Type B pancreatic cell (in vitro differentiated cells): ENCODE results near the gene KCNMB2. TPM values are rescaled to one million over a fixed set of nuclear protein-coding genes. Genes with fewer than 3 reads are reported as not detected.

Source experiments
- DNase-seq: peaks from one replicate; pipeline ENCODE4 v3.0.0; 2021; ENCODE audit warnings: mixed read lengths; ENCODE audit not compliant: unreplicated experiment; ENCODE audit errors: extremely low spot score
- H3K27ac Mint-ChIP-seq: 2 replicates; pipeline ENCODE4 v1.8.0; 2021; ENCODE audit warnings: mild to moderate bottlenecking, mixed read lengths
- H3K27me3 Mint-ChIP-seq: 2 replicates; pipeline ENCODE4 v1.8.0; 2021; ENCODE audit warnings: mixed read lengths
- H3K36me3 Mint-ChIP-seq: 2 replicates; pipeline ENCODE4 v1.8.0; 2021; ENCODE audit warnings: mixed read lengths
- H3K4me1 Mint-ChIP-seq: one replicate; pipeline ENCODE4 v1.8.0; 2021; ENCODE audit warnings: mixed read lengths; ENCODE audit not compliant: unreplicated experiment
- H3K4me3 Mint-ChIP-seq: 2 replicates; pipeline ENCODE4 v1.8.0; 2021; ENCODE audit warnings: mild to moderate bottlenecking, mixed read lengths
- H3K9me3 Mint-ChIP-seq: 2 replicates; pipeline ENCODE4 v1.8.0; 2021; ENCODE audit warnings: mixed read lengths
- CTCF ChIP-seq: fragments of 200-600 bp; sonication (generic); conservative IDR thresholded peaks from 2 replicates; pipeline ENCODE4 v1.5.0; 2021; ENCODE audit warnings: antibody characterized with exemption, mild to moderate bottlenecking
- total RNA-seq: library from RNA; stranded (reverse); gene quantifications from 2 replicates; pipeline ENCODE4 v1.2.1, GENCODE V29; 2021; ENCODE audit warnings: low replicate concordance

The KCNMB2 gene
- total RNA-seq, 1 donor from 2014 or later = 1.3 TPM

GRCh38 chr3:178494386-178494785 lies 41.9 kb upstream of the KCNMB2 start:
- no peak for TF ChIP-seq CTCF
- Mint-ChIP-seq H3K9me3 (no peaks in the 10 kb centered on the region), H3K36me3 (peaks cover 3% of the 10 kb centered on the region), H3K27me3 (no peaks in the 10 kb centered on the region), H3K4me3 (no peak overlapping the region), H3K4me1 (no peaks in the 10 kb centered on the region), H3K27ac (no peak overlapping the region)
- DNase-seq = no peak

- no peak overlapping the region for H3K4me3 Mint-ChIP-seq
- no peaks in the 10 kb centered on the region for H3K27me3 Mint-ChIP-seq
- H3K27ac Mint-ChIP-seq = no peak overlapping the region
- no peak for DNase-seq
- no peaks in the 10 kb centered on the region for H3K9me3 Mint-ChIP-seq
- H3K36me3 Mint-ChIP-seq = peaks cover 4% of the 10 kb centered on the region
- H3K4me1 Mint-ChIP-seq = no peaks in the 10 kb centered on the region
- no peak for TF ChIP-seq CTCF
Observed at GRCh38 chr3:178496911-178497310, 39.3 kb upstream of the KCNMB2 start.

GRCh38 chr3:178498871-178499270 lies 37.4 kb upstream of the KCNMB2 start:
- no peak for TF ChIP-seq CTCF
- H3K4me3 Mint-ChIP-seq = no peak overlapping the region
- peaks cover 4% of the 10 kb centered on the region for H3K9me3 Mint-ChIP-seq
- H3K27ac Mint-ChIP-seq = no peak overlapping the region
- no peak for DNase-seq
- no peaks in the 10 kb centered on the region for H3K4me1 Mint-ChIP-seq
- H3K36me3 Mint-ChIP-seq = peaks cover 4% of the 10 kb centered on the region
- H3K27me3 Mint-ChIP-seq = no peaks in the 10 kb centered on the region

GRCh38 chr3:178500631-178501030 lies 35.6 kb upstream of the KCNMB2 start:
- H3K27ac Mint-ChIP-seq = no peak overlapping the region
- DNase-seq = no peak
- TF ChIP-seq CTCF = no peak

GRCh38 chr3:178504128-178504527 lies 32.1 kb upstream of the KCNMB2 start:
- H3K9me3 Mint-ChIP-seq = peaks cover 4% of the 10 kb centered on the region
- H3K4me1 Mint-ChIP-seq = no peaks in the 10 kb centered on the region
- DNase-seq = no peak
- TF ChIP-seq CTCF = no peak
- no peak overlapping the region for H3K27ac Mint-ChIP-seq
- H3K4me3 Mint-ChIP-seq = no peak overlapping the region
- H3K27me3 Mint-ChIP-seq = no peaks in the 10 kb centered on the region
- peaks cover 4% of the 10 kb centered on the region for H3K36me3 Mint-ChIP-seq

More at GRCh38 chr3:178500631-178501030, 35.6 kb upstream of the KCNMB2 start:
- H3K9me3 Mint-ChIP-seq = peaks cover 4% of the 10 kb centered on the region
- H3K4me3 Mint-ChIP-seq = no peak overlapping the region
- peaks cover 4% of the 10 kb centered on the region for H3K36me3 Mint-ChIP-seq
- no peaks in the 10 kb centered on the region for H3K4me1 Mint-ChIP-seq
- no peaks in the 10 kb centered on the region for H3K27me3 Mint-ChIP-seq

- Mint-ChIP-seq H3K9me3 (peaks cover 4% of the 10 kb centered on the region), H3K27ac (no peak overlapping the region), H3K4me1 (no peaks in the 10 kb centered on the region), H3K36me3 (no peaks in the 10 kb centered on the region), H3K4me3 (no peak overlapping the region), H3K27me3 (no peaks in the 10 kb centered on the region)
- no peak for DNase-seq
- TF ChIP-seq CTCF = no peak
Observed at GRCh38 chr3:178505832-178506231, 30.4 kb upstream of the KCNMB2 start.
